Loucy (cell line): Measurements from ENCODE around the gene KIRREL1.

Experiments
- H2AFZ ChIP-seq: fragments of 200-600 bp; sonication (generic); 2 replicates; pipeline ENCODE4 v1.6.0; 2016; ENCODE audit warnings: antibody characterized with exemption, mild to moderate bottlenecking, low read length, moderate library complexity
- H3F3A ChIP-seq: fragments of 200-600 bp; 2 replicates; pipeline ENCODE4 v1.6.0; 2016; ENCODE audit warnings: antibody characterized with exemption, low read depth, mild to moderate bottlenecking
- H3K27me3 ChIP-seq: fragments of 200-600 bp; sonication (generic); 2 replicates; pipeline ENCODE4 v1.6.1; 2014; ENCODE audit warnings: low read length, mild to moderate bottlenecking; ENCODE audit not compliant: insufficient read depth, poor library complexity, severe bottlenecking
- H3K36me3 ChIP-seq: fragments of 200-600 bp; sonication (generic); 2 replicates; pipeline ENCODE4 v1.6.1; 2016; ENCODE audit warnings: low read length; ENCODE audit not compliant: insufficient read depth
- H3K4me1 ChIP-seq: fragments of 200-600 bp; sonication (generic); 2 replicates; pipeline ENCODE4 v1.5.1; 2014; ENCODE audit warnings: low read length, mild to moderate bottlenecking; ENCODE audit not compliant: insufficient read depth, poor library complexity, severe bottlenecking
- H3K4me2 ChIP-seq: fragments of 200-600 bp; sonication (generic); 2 replicates; pipeline ENCODE4 v1.6.0; 2014; ENCODE audit warnings: antibody characterized with exemption, low read length, low read depth, mild to moderate bottlenecking; ENCODE audit not compliant: poor library complexity, severe bottlenecking
- H3K4me3 ChIP-seq: fragments of 200-600 bp; sonication (generic); 2 replicates; pipeline ENCODE4 v1.5.1; 2014; ENCODE audit warnings: low read length, mild to moderate bottlenecking, mixed read lengths; ENCODE audit not compliant: poor library complexity, severe bottlenecking
- H3K79me2 ChIP-seq: fragments of 200-600 bp; sonication (generic); 2 replicates; pipeline ENCODE4 v1.6.1; 2014; ENCODE audit warnings: low read length; ENCODE audit not compliant: insufficient read depth
- H3K9ac ChIP-seq: fragments of 200-600 bp; sonication (generic); 2 replicates; pipeline ENCODE4 v1.6.0; 2014; ENCODE audit warnings: mild to moderate bottlenecking, low read depth, low read length, moderate library complexity; ENCODE audit not compliant: poor library complexity, severe bottlenecking
- H3K9me2 ChIP-seq: fragments of 200-600 bp; sonication (generic); replicated peaks from 2 replicates; pipeline ENCODE4 v1.6.1; 2016; ENCODE audit warnings: low read depth, low read length, mixed read lengths
- H3K9me3 ChIP-seq: fragments of 200-600 bp; sonication (generic); 2 replicates; pipeline ENCODE4 v1.6.1; 2014; ENCODE audit warnings: mild to moderate bottlenecking, antibody characterized with exemption, low read length, low read depth; ENCODE audit not compliant: insufficient read depth
- H4K20me1 ChIP-seq: fragments of 200-600 bp; sonication (generic); 2 replicates; pipeline ENCODE4 v1.6.0; 2014; ENCODE audit warnings: antibody characterized with exemption, low read length, mild to moderate bottlenecking; ENCODE audit not compliant: insufficient read depth, poor library complexity, severe bottlenecking
- CTCF ChIP-seq: fragments of 200-600 bp; sonication (generic); conservative IDR thresholded peaks from 2 replicates; pipeline ENCODE4 v1.5.1; 2014; ENCODE audit warnings: mild to moderate bottlenecking, antibody characterized with exemption, low read length
- EZH2phosphoT487 ChIP-seq: fragments of 200-600 bp; IDR thresholded peaks from 2 replicates; pipeline ENCODE4 v1.6.1; 2018; ENCODE audit warnings: antibody characterized with exemption, mild to moderate bottlenecking, moderate library complexity, borderline replicate concordance

KIRREL1 gene

GRCh38 chr1:158028969-158029368 lies 35.5 kb downstream of the KIRREL1 start:
- TF ChIP-seq CTCF (no peak), EZH2phosphoT487 (no peak)
- H4K20me1 ChIP-seq, result no peaks in the 10 kb centered on the region
- no peak overlapping the region for H2AFZ ChIP-seq
- no peaks in the 10 kb centered on the region for H3K27me3 ChIP-seq
- H3K36me3 ChIP-seq, result no peaks in the 10 kb centered on the region
- H3K9me2 ChIP-seq, result no peaks in the 10 kb centered on the region
- H3K9ac ChIP-seq, result no peak overlapping the region
- H3K79me2 ChIP-seq, result no peaks in the 10 kb centered on the region
- H3K4me2 ChIP-seq, result no peak overlapping the region
- no peaks in the 10 kb centered on the region for H3K9me3 ChIP-seq
- H3F3A ChIP-seq, result no peaks in the 10 kb centered on the region
- H3K4me3 ChIP-seq, result no peak overlapping the region
- no peaks in the 10 kb centered on the region for H3K4me1 ChIP-seq

- TF ChIP-seq CTCF (no peak), EZH2phosphoT487 (no peak)
- Histone ChIP-seq H2AFZ (no peak overlapping the region), H3K9me2 (no peaks in the 10 kb centered on the region), H4K20me1 (no peaks in the 10 kb centered on the region), H3K4me1 (no peaks in the 10 kb centered on the region), H3F3A (no peaks in the 10 kb centered on the region), H3K9ac (no peak overlapping the region), H3K36me3 (no peaks in the 10 kb centered on the region), H3K79me2 (no peaks in the 10 kb centered on the region), H3K27me3 (no peaks in the 10 kb centered on the region), H3K9me3 (no peaks in the 10 kb centered on the region), H3K4me3 (no peak overlapping the region), H3K4me2 (no peak overlapping the region)
Observed at GRCh38 chr1:158035014-158035413, 41.6 kb downstream of the KIRREL1 start.

- Histone ChIP-seq H3K9me2 (no peaks in the 10 kb centered on the region), H3K27me3 (no peaks in the 10 kb centered on the region), H3K79me2 (no peaks in the 10 kb centered on the region), H3K9ac (no peak overlapping the region), H3K36me3 (no peaks in the 10 kb centered on the region), H3K4me2 (no peak overlapping the region), H3K4me3 (no peak overlapping the region), H2AFZ (no peak overlapping the region), H4K20me1 (no peaks in the 10 kb centered on the region), H3F3A (no peaks in the 10 kb centered on the region), H3K9me3 (no peaks in the 10 kb centered on the region), H3K4me1 (no peaks in the 10 kb centered on the region)
- TF ChIP-seq CTCF (peak; percentile 80), EZH2phosphoT487 (no peak)
Observed at GRCh38 chr1:158035976-158036583, 42.6 kb downstream of the KIRREL1 start.
